GM19240 (cell line): ENCODE measurements around the gene ADAMTS17.

ENCODE experiments used
- DNase-seq: peaks from one replicate; pipeline ENCODE4 v3.0.0; 2011; ENCODE audit warnings: low spot score; ENCODE audit not compliant: insufficient read length

The ADAMTS17 gene

DNA sequence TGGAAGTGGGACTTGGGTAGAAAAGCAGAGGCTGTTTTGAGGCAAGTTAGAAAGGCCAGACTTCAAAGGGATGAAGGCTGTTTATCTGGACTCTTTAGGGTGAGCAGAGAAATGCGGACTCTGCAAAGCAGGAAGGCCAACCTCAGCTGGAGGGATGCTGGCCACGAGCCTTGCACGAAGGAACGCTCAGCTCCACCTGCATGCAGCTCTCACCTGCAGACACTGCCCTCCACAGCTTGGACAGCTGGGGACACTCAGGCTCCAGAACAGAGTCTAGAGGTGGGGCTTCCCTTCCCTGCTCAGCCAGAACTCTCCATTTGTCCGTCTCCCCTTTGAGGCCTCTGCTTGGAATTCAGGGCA lies 229.7 kb downstream of the ADAMTS17 start:
- DNase-seq = no peak

DNA sequence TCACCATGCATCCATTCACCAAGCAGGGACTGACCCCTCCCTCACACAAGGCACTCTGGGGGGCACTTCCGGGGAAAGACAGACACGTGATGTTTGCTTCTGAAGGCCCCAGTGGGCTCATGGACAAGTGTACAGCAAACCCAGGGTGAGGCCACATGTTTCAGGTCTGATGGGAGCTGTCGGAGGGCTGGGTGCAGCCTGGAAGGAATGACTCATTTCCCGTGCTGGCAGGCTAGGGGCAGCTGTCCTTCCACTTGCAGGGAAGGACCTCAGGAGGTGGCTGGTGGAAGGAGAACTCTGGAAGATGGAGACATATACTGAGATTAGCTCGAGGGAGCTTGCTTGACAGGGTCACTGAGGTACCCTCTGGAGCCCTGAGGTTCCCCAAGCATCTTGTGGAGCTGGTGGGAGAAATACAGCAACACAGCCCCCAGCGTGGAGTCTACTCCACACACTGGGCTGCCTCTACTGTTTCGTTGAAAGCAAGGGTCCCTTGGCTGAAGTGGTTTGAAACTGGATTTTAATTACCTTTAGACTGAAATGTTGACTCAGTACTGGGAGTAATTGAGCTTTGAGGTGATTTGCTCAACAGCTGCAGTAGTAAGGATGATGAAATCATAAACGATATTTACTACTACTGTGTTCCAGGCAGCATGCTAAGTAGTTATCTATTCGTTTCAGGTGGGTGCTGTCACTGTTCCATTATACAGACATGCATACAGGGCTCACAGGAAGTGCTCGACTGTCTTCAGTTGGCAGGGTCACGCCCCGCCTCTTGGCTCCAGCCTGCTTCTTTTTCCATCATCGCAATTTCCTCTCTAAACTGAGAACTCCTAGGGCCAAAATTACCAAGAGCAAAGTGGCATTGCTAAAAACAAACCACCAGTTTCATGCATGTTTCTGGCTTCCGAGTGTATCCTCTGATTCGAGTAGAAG lies 230.4 kb downstream of the ADAMTS17 start:
- no peak for DNase-seq

DNA sequence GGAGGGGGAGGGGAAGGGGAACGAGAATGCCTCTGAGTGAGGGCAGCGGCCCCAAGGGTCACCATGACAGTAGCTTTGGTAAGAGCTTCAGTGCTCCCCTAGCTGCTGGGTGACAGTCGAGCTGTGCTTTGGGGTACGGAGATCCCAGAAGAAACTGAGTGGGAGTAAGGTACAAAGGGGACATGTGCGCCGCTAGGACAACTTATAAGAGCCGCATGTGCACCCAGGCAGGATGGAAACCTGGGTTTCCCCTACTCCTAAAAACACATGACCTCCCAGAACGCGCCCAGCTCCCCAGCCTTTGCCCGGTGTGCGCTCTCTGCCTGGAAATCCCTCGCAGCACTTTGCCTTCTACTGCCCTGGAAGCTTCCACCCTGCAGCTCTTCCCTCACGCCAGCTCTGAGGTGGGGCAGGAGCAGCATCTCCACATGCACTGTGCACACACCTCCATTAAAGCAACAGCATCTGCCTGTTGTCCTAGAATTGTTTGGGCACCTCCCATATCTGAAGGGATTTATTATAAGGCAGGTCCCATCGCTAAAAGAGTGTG lies 232.2 kb downstream of the ADAMTS17 start:
- DNase-seq = no peak

DNA sequence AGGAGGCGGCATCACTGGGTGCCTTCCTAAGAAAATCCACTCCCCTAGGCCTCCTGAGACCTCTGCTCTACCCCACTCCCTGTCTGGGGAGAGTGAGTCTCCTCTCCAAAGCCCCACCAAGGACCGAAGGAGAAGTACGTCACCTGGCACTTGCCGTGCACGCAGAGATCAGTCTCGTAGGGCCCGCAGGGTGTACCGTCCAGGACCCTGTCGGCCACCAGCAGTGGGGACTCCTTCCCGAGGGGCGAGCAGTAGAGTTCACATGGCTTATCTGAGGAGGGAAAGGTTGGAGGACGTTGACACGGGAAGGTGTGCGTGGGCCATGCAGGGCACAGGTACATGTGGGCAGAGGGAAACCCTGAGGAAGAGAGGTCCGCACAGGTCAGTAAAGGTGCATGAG lies 232.9 kb downstream of the ADAMTS17 start:
- DNase-seq = no peak

DNA sequence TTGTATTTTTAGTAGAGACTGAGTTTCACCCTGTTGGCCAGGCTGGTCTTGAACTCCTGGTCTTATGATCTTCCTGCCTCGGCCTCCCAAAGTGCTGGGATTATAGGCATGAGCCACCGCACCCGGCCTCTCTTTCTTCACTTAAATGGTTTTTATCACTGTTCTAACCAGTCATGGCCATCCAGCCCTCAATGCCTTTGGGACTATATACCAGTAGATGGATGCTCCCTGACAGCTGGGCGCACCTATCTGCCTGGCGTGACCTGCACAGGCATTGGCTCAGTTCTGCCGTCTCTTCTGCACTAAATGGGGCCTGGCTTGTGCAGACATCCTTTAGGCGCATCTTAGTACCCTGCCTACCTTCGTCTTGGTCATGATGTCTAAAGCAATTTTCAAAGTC lies 233.4 kb downstream of the ADAMTS17 start:
- no peak for DNase-seq

DNA sequence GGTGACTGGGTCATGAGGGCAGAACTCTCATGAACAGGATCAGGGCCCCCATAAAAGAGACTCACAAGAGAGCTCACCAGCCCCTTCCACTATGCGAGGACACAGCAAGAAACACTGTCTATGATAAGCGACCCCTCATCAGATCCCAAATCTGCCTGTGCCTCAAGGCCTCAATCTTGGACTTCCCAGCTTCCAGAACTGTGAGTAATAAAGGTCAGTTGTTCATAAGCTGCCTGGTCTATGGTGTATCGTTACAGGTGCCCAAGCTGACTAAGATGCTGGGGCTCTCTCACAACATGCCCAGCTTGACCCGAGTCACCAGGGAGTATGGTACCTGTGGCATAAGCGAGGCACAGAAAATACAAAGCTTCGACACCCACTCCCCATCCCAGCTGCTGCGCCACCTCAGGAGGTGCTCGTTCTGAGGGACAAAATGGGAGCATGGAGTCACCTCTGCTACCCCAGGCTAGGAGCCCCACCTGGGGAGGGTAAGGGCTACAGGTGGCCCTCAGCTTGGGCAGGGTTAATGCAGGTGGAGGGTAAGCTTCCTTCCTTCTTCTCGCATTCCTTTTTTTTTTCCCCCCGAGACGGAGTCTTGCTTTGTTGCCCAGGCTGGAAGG lies 234.1 kb downstream of the ADAMTS17 start:
- no peak for DNase-seq

DNA sequence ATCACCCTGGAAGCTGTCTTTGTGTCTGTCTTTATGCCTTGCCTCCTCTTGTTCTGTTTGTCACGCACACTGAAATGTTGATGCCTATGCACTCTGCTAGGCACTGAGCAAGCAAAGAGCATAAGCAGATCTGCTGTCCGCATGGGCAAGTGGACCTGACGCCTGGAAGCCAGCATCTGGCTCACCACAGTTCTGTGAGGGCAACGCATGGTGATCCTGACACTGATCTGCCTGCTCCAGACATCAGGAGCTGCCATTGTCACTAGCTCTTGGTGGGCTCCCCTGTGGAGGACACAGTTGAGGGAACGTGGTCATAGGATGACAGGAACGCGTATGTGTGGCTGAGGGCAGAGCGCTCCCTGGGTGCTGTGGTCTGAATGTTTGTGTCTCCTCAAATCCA lies 234.6 kb downstream of the ADAMTS17 start:
- no peak for DNase-seq

DNA sequence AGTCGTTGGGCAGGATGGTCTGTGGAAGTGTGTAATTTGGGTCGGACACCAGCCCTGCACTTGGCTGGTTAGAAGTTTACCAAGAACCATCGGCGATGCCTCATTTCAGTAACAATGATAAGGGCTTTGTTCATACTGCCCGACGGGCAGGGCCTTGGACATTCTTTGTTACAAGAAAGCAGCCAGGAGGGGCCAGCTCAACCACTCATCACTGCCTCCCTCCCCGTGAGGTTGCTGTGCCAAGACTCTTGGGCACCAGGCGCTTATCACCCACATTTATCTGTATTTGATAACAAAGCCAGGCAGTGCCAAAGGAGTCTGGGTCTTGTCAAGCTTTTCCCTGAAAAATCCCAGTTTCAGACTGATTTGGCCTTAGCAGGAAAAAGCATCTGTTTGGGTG lies 235.0 kb downstream of the ADAMTS17 start:
- DNase-seq = no peak

DNA sequence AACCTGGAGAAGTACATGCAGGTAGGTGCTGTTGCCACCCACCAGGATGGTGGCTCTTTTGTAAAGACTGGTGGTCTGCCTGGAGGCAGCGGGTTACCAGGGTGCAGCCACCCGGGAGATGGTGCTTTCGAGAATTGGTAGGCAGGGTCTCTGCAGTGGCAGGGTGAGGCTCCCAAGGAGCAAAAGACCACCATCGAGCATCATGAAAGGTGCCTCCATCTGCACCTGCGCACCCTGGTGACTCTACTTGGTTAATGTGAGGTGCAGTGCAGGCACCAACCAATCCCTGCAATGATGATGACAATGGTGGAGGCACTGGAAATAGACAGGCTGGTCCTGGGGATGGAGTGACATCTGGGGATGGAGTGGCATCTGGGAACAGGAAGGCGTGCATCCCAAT lies 236.7 kb downstream of the ADAMTS17 start:
- DNase-seq = no peak

DNA sequence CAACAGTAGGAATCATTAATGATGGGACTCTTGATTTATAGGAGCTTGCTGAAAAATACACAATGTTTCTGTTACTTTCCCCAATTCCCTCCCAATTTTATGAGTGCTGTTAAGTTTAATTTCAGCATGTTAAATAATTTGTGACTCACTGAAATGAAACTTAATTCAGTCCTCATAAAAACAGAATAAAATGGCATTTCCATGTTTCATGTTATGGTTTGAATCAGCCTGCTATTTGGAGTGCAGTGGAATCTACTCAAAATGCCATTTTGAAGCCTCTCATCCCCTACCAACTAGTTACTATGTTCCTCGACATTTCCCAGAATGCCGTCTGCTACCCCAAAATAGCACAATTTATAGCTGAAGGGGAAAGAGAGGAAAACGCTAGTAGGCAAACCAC lies 237.5 kb downstream of the ADAMTS17 start:
- no peak for DNase-seq

DNA sequence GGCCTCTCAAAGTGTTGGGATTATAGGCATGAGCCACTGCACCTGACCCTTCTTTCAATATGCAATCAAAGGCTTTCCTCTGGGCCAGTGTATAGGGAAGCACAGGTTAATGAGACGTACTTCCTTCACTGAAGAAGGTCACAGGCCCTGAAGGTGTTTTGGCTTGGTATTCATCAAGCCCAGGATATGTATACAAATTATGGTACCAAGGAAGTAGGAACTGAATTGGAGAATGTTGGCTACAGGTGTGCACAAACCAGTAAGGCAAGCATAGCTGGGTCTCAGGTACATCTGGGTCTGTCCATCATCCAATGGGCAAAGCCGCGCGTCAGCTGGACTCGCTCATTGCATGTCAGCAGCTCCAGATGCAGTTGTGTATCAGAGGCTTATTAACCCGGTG lies 237.9 kb downstream of the ADAMTS17 start:
- no peak for DNase-seq

DNA sequence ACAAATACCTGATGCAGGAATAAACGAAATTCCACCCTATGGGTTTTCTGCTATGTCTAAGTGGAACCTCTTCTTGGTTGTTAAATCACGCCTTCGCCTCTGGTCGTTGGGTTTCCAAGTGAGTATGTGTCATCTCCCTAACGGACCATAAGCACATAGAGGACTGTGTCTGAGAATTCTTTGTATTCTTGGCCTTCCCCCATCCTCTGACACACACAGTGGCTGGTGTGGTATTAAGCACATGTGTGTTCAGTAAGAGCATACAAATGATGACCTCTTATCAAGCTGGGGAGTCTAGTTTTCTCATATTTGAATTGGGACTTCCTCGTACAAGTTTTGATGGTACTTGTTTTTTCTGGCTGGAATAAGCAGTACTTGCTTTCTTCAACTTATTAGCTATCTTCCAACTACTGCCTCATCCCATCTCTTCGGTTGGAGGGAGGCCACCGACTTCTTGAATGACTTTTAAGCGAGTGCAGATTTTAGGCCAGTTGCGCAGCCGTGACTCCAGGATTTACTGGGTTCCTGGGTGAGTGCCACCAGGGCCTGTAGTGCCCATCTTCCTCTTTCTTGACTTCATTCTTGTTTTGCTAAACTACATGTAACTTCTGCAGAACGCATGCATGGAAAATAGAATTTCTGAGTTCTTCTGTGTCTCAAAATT lies 240.2 kb downstream of the ADAMTS17 start:
- no peak for DNase-seq

DNA sequence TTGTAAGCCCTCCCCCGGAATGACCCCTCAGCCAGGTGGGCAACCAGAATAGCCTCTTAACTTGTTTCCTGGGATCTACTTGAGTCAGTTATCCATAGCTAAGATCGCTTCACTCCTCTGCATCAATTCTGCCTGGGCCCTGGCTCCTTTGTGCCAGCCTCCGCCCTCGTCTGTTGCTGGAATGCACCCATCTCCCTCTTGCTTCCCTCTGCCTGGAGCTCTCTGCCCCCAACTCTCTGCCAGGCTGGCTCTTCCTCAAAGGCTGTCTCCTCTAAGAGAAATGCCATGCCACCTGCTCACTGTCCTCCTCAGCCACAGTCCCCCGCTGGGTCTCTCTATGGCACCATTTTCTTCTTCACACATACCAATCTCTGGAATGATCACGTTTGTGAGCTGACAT lies 240.8 kb downstream of the ADAMTS17 start:
- no peak for DNase-seq

DNA sequence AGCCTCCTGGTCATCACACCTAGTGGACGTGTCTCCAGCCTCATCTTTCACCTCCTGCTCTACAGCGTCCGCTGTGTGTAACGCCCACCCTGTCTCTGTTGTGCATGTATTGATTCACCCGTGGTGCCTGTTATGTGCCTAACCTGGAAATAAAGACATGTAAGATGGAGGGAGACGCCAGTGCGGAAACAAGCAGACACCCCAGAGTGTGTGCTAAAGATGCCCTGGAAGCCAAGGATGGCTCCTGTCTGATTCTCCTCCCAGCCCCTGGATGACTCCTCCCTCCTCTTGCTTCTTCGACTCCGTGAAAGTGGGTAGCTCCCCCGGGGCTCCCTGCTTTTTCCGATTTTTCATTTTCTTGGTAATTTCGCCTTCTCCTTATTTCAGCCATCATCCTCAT lies 241.8 kb downstream of the ADAMTS17 start:
- no peak for DNase-seq

DNA sequence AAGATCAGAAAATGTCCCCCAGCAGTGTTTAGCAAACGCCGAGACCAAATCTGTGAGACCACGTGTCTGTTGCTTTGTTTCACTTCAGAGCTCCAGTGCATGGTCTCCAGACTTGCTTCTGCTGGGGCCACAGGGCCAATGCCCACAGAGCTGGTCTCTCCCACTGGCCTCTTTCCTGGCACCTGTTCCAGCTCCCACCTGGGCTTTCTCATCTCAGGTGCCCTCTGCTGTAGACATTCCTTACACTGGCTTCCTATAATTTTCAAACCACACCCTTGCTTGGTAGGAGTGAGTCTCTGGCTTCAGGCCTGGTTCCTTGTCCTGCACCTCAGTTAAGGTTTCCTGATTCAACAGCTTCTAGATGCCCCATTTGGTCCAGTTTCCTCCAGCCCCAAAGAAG lies 243.1 kb downstream of the ADAMTS17 start:
- DNase-seq = no peak

DNA sequence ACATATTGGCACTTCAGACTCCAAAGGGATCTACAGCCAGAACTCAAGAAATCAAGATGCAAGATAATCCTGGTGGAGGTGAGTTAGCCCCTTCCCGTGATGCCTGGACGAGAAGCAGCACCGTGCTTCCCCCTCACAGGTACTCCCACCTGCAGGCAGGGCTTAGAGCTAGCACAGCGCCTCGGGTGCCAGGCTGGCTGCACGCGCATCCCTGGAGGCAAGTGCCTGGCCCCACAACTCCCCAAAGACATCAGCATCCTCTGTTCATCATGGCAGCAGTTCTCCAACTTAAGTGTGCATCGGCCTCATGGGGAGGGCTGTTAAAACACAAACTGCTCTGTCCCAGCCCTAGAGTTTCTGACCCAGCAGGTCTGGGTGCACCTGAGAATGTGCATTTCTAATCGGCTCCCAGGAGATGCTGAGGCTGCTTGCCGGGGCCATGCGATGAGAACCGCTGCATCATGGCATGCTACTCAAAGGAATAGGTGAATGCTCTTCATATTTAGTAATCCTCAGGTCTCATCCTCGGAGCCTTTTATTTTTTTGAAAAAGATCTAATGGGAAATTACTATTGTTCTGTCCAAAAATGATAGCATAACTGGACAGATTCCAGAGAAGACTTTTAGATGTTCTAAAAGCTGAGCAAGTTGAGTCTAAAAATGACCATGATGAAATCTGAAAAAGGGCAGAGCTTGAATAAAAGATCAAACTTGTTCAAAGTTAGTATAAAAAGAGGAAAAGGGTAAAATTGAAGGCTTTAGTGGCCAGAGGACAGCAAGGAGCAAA lies 244.2 kb downstream of the ADAMTS17 start:
- no peak for DNase-seq

DNA sequence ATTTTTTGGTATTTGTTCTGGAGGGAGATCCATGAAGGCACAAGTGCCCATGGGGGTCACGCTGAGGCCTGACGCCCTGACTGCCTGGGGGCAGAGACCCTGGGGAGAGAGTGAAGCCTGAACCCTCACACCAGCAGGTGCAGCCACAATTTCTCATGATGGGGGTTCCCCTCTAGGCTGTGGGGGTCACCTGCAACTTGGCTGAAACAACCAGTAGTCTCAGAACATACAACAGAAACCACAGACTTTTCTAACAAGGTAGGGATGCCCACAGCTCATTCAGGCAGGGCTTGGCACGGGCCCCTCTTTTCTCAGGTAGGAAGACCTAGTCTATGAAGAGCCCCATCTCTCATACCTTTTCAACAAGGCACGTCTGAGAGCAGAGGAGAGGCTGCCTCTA lies 245.1 kb downstream of the ADAMTS17 start:
- no peak for DNase-seq

DNA sequence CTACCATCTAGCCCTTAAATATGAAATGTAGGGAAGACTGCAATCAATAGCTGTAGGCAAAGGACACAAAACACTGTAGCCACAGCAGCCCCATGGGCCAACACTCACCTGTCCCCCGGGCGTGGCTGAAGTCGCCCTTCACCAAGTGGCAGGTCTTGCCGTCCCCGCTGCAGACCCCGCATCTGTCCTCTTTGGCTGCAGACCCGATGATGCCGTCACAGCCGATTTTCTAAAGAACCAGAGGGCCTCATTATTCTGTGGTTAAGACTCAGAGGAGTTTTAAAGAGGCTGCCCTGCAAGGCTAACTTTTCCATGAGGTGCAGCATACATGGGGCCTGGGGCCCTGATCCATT lies 245.6 kb downstream of the ADAMTS17 start:
- DNase-seq = no peak

DNA sequence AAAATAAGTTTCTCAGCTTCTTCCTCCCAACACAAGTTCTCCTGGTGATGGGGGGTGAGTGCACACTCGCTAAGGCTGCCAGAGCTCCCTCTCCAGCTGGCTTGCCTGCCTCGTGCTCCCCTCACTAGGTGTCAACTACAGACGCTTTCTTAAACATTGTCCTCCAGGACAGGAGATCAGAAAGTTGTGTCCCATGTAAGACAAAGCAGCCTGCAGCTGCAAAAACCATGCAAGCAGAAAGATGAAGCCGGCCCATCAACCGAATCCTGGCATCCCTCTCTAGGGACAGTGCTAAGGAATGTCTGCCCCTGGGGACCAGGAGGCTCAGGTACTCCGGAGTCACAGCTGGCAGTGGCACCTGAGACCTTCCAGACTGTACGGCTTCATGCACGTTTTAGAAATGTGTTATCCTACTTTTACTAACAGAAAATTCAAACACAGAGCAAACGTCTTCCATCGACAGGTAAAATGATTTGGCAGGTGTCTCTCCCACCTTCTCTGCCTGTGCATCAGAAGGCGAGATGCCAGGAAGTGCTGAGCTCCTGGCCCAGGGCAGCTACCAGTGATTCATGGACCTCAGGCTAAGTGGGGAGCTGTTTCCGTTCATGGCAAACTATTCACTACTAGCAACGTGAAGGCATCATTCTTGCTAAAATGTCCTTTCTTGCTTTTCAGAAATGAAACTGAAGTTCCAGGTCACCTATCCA lies 246.1 kb downstream of the ADAMTS17 start:
- DNase-seq = no peak

DNA sequence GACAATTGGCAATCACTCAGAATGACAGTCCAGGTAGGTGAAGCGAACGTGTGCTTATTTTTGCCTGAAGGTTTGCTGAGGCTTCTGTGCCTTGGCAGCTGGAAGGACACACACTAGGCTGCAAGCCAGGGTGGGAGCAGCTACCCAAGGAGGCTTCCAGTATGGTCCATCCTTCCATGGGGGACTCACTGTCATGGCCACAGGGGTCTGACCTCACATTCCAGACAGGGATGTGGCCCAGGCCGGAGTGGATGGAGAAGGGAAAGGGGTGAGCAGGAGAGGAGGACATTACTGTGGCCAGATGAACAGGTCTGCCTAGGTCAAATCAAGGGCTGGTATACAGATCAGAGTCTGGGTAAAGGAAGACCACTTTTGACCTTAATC lies 247.7 kb downstream of the ADAMTS17 start:
- DNase-seq = no peak
